Measurements from ENCODE around the gene ERCC5.

ERCC5 gene

GRCh38 chr13:102845630-102846260, at the start of gene ERCC5:
TSS of gene ERCC5 (plus strand) at chr13:102846032. CDS start at chr13:102846267, 235 bp downstream.
- no peaks in the 10 kb centered on the region for H3K27me3 Mint-ChIP-seq (ENCODE audit: low read depth)
- H3K27ac Mint-ChIP-seq: peak within 1 kb of the TSS; percentile 99
- peak; percentile 97 for DNase-seq (ENCODE audit: low spot score)
- peaks cover 20% of the 10 kb centered on the region for H3K36me3 Mint-ChIP-seq (ENCODE audit: low read depth)
- H3K4me1 Mint-ChIP-seq (ENCODE audit: low read depth): peaks cover 30% of the 10 kb centered on the region
- peak within 1 kb of the TSS; percentile 99 for H3K4me3 Mint-ChIP-seq
- H3K9me3 Mint-ChIP-seq: no peaks in the 10 kb centered on the region

GRCh38 chr13:102798581-102799425, 47.0 kb upstream of the ERCC5 start, which contains the start of the genes BIVM and POGLUT2:
TSS of gene BIVM (plus strand) at chr13:102799119. CDS start at chr13:102807268, 8,149 bp downstream.
TSS of gene POGLUT2 (minus strand) at chr13:102798976. CDS start at chr13:102798670, 306 bp downstream.
- no peaks in the 10 kb centered on the region for H3K9me3 Mint-ChIP-seq
- H3K27me3 Mint-ChIP-seq (ENCODE audit: low read depth): no peaks in the 10 kb centered on the region
- DNase-seq (ENCODE audit: low spot score): peak; percentile 88
- H3K36me3 Mint-ChIP-seq (ENCODE audit: low read depth): peaks cover 12% of the 10 kb centered on the region
- peak within 1 kb of the TSS; percentile 91 for H3K27ac Mint-ChIP-seq
- peaks cover 38% of the 10 kb centered on the region for H3K4me1 Mint-ChIP-seq (ENCODE audit: low read depth)
- H3K4me3 Mint-ChIP-seq: peak within 1 kb of the TSS; percentile 92

GRCh38 chr13:102799426-102800144, 46.2 kb upstream of the ERCC5 start:
- Mint-ChIP-seq H3K36me3 (ENCODE audit: low read depth) (peaks cover 8% of the 10 kb centered on the region), H3K4me3 (peak overlapping the region; percentile 92), H3K27ac (peak overlapping the region; percentile 91), H3K9me3 (no peaks in the 10 kb centered on the region), H3K27me3 (ENCODE audit: low read depth) (no peaks in the 10 kb centered on the region), H3K4me1 (ENCODE audit: low read depth) (peaks cover 39% of the 10 kb centered on the region)
- DNase-seq (ENCODE audit: low spot score): peak; percentile 14

GRCh38 chr13:102800145-102801041, 45.4 kb upstream of the ERCC5 start:
- H3K36me3 Mint-ChIP-seq (ENCODE audit: low read depth): peaks cover 11% of the 10 kb centered on the region
- DNase-seq (ENCODE audit: low spot score): peak; percentile 87
- peaks cover 39% of the 10 kb centered on the region for H3K4me1 Mint-ChIP-seq (ENCODE audit: low read depth)
- H3K27ac Mint-ChIP-seq: peak overlapping the region; percentile 89
- H3K27me3 Mint-ChIP-seq (ENCODE audit: low read depth): no peaks in the 10 kb centered on the region
- peak overlapping the region; percentile 92 for H3K4me3 Mint-ChIP-seq
- no peaks in the 10 kb centered on the region for H3K9me3 Mint-ChIP-seq

- DNase-seq (ENCODE audit: low spot score): no peak
- H3K4me1 Mint-ChIP-seq (ENCODE audit: low read depth): peaks cover 30% of the 10 kb centered on the region
- H3K4me3 Mint-ChIP-seq: no peak overlapping the region
- no peak overlapping the region for H3K27ac Mint-ChIP-seq
- H3K36me3 Mint-ChIP-seq (ENCODE audit: low read depth): peaks cover 29% of the 10 kb centered on the region
- H3K9me3 Mint-ChIP-seq: peaks cover 3% of the 10 kb centered on the region
- no peaks in the 10 kb centered on the region for H3K27me3 Mint-ChIP-seq (ENCODE audit: low read depth)
Measured at GRCh38 chr13:102805680-102806079, 40.2 kb upstream of the ERCC5 start.

- Mint-ChIP-seq H3K9me3 (peaks cover 9% of the 10 kb centered on the region), H3K27me3 (ENCODE audit: low read depth) (no peaks in the 10 kb centered on the region), H3K27ac (no peak overlapping the region), H3K36me3 (ENCODE audit: low read depth) (peaks cover 43% of the 10 kb centered on the region), H3K4me3 (no peak overlapping the region), H3K4me1 (ENCODE audit: low read depth) (peaks cover 23% of the 10 kb centered on the region)
- DNase-seq (ENCODE audit: low spot score): no peak
Measured at GRCh38 chr13:102807699-102808098, 38.1 kb upstream of the ERCC5 start.

- Mint-ChIP-seq H3K4me3 (no peak overlapping the region), H3K27me3 (ENCODE audit: low read depth) (no peaks in the 10 kb centered on the region), H3K36me3 (ENCODE audit: low read depth) (peaks cover 43% of the 10 kb centered on the region), H3K9me3 (peaks cover 9% of the 10 kb centered on the region), H3K27ac (no peak overlapping the region), H3K4me1 (ENCODE audit: low read depth) (peaks cover 25% of the 10 kb centered on the region)
- no peak for DNase-seq (ENCODE audit: low spot score)
Measured at GRCh38 chr13:102812611-102813287, 33.1 kb upstream of the ERCC5 start.

- Mint-ChIP-seq H3K27me3 (ENCODE audit: low read depth) (no peaks in the 10 kb centered on the region), H3K27ac (peak overlapping the region; percentile 49), H3K4me3 (peak overlapping the region; percentile 16), H3K36me3 (ENCODE audit: low read depth) (peaks cover 45% of the 10 kb centered on the region), H3K9me3 (peaks cover 9% of the 10 kb centered on the region), H3K4me1 (ENCODE audit: low read depth) (peaks cover 23% of the 10 kb centered on the region)
- DNase-seq (ENCODE audit: low spot score): no peak
Measured at GRCh38 chr13:102814025-102814607, 31.7 kb upstream of the ERCC5 start.

- Mint-ChIP-seq H3K4me1 (ENCODE audit: low read depth) (peaks cover 23% of the 10 kb centered on the region), H3K36me3 (ENCODE audit: low read depth) (peaks cover 50% of the 10 kb centered on the region), H3K27me3 (ENCODE audit: low read depth) (no peaks in the 10 kb centered on the region), H3K9me3 (peaks cover 9% of the 10 kb centered on the region), H3K27ac (no peak overlapping the region), H3K4me3 (no peak overlapping the region)
- no peak for DNase-seq (ENCODE audit: low spot score)
Measured at GRCh38 chr13:102814793-102815192, 31.0 kb upstream of the ERCC5 start.

GRCh38 chr13:102815788-102816187, 30.0 kb upstream of the ERCC5 start:
- Mint-ChIP-seq H3K4me1 (ENCODE audit: low read depth) (peaks cover 23% of the 10 kb centered on the region), H3K4me3 (no peak overlapping the region), H3K9me3 (peaks cover 6% of the 10 kb centered on the region), H3K27ac (no peak overlapping the region), H3K36me3 (ENCODE audit: low read depth) (peaks cover 45% of the 10 kb centered on the region), H3K27me3 (ENCODE audit: low read depth) (no peaks in the 10 kb centered on the region)
- no peak for DNase-seq (ENCODE audit: low spot score)

- Mint-ChIP-seq H3K36me3 (ENCODE audit: low read depth) (peaks cover 40% of the 10 kb centered on the region), H3K27me3 (ENCODE audit: low read depth) (no peaks in the 10 kb centered on the region), H3K4me3 (no peak overlapping the region), H3K9me3 (peaks cover 5% of the 10 kb centered on the region), H3K27ac (no peak overlapping the region), H3K4me1 (ENCODE audit: low read depth) (peaks cover 23% of the 10 kb centered on the region)
- no peak for DNase-seq (ENCODE audit: low spot score)
Measured at GRCh38 chr13:102816708-102817107, 29.1 kb upstream of the ERCC5 start.

GRCh38 chr13:102817241-102817640, 28.6 kb upstream of the ERCC5 start:
- H3K4me1 Mint-ChIP-seq (ENCODE audit: low read depth): peaks cover 18% of the 10 kb centered on the region
- H3K27ac Mint-ChIP-seq: no peak overlapping the region
- H3K36me3 Mint-ChIP-seq (ENCODE audit: low read depth): peaks cover 40% of the 10 kb centered on the region
- peaks cover under 1% of the 10 kb centered on the region for H3K9me3 Mint-ChIP-seq
- DNase-seq (ENCODE audit: low spot score): no peak
- H3K27me3 Mint-ChIP-seq (ENCODE audit: low read depth): no peaks in the 10 kb centered on the region
- no peak overlapping the region for H3K4me3 Mint-ChIP-seq
